Ramos (cell line): ENCODE results near the gene FAM120B.
"Not testable (repeated sequence)": the region's sequence is repeated elsewhere in the genome, so short reads cannot be mapped to it uniquely, and the experiment has no call there.

ENCODE experiments used
- in situ Hi-C: fragments of 300-500 bp; cut with MboI; formaldehyde crosslinking; loops from one replicate; pipeline ENCODE4 v1.14.3; 2022; ENCODE audit warnings: low sequenced_read_pairs; ENCODE audit not compliant: unreplicated experiment

The FAM120B gene

GRCh38 chr6:170372380-170373325 is 66.1 kb downstream of the FAM120B start:
- in situ Hi-C loops: no loop called here

GRCh38 chr6:170374571-170375444 is 68.2 kb downstream of the FAM120B start:
- in situ Hi-C loops: no loop called here

DNA sequence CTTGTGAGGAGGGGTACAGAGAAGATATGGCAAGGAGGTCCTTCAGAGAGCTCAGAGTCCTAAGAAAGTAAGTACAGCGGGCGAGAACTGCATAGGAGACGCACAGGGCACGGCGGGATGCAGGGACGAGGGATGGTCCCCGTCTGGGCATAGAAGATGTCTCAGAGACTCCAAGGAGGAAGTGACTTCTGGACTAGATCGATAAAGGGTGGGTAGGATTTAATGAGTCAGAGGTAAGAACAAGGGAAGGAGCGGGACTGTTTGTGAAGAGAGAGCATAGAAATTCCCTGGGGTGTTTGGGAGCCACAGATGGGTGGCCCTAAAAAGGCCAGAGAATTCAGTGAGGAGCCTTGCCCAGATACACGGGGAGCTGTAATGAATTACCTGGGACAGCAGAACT is 69.1 kb downstream of the FAM120B start:
- in situ Hi-C loops: no loop called here

GRCh38 chr6:170376386-170377043 is 70.0 kb downstream of the FAM120B start:
- in situ Hi-C loops: no loop called here

GRCh38 chr6:170378502-170378901 is 71.9 kb downstream of the FAM120B start:
- in situ Hi-C loops: no loop called here

DNA sequence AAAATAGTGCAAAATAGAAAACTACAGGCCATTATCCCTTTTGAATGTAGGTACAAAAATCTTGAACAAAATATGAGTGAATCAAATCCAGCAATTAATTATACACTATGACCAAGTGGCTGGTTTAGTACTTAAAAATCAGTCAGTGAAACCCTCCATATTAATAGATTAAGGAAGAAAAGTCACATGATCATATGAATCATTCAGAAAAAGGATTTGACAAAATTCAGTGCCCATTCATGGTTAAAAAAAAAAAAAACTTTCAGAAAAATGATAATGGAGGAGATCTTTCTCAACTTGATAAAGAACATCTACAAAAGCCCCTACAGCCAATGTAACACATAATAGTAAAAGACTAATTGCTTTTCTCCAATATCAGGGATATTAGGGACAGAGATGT is 75.0 kb downstream of the FAM120B start:
- in situ Hi-C loops: no loop called here

DNA sequence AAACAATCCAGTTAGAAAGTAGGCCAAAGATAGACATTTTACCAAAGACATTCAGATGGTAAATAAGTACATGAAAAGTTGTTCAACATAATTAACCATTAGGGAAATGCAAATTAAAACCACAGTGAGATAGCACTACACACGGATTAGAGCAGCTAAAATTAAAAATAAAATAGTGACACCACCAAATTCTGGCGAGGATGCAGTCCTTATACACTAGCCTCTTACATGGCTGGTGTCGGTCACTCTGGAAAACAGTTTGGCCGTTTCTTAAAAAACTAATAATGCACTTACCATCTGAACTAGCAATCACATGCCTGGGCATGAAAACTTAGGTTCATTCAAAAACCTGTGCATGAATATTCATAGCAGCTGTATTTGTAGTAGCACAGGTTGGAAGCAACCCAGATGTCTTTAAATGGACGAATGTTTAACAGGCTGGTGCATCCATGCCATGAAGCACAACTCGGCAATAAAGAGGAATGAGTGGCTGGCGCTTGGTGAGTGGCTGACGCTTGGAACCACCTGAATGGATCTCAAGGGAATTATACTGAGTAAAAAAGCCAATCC is 77.0 kb downstream of the FAM120B start:
- in situ Hi-C loops: no loop called here

GRCh38 chr6:170385506-170385905 is 78.9 kb downstream of the FAM120B start:
- in situ Hi-C loops: no loop called here

GRCh38 chr6:170388113-170388512 is 81.6 kb downstream of the FAM120B start:
- in situ Hi-C loops: no loop called here

GRCh38 chr6:170393033-170393432 is 86.5 kb downstream of the FAM120B start:
- in situ Hi-C loops: no loop called here

DNA sequence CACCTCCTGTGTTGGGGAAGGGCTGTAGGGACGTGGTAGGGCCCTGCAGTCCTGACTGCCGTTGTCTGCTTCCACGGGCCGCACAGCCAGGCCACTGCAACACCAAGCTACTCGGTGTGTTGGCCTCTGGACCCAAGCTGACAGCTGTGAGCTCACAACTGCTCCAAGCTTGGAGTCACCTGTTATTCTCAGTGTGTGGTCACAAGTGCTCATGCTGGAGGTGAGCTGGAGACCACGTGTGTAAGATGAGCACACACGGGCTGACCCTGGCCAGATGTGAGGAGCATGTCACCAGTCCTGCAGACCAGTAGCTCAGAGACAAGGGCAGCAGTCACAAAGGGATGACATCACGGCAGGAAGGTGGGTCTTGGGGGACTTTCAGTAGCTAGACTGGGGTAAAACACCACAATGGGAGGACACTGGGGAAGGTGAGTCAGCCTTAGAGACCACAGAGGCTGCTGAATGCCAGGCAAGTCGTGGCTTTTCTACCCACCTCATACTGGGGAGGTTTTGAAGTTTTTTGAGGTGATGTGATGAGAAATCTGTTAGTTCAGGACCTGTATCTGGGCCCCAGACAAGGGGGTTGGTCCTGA is 87.3 kb downstream of the FAM120B start:
- in situ Hi-C loops: no loop called here

- in situ Hi-C loops: no loop called here
Measured at GRCh38 chr6:170394980-170395379, 88.4 kb downstream of the FAM120B start.

GRCh38 chr6:170398743-170399369 is 92.3 kb downstream of the FAM120B start:
- in situ Hi-C loops: not testable (repeated sequence)

DNA sequence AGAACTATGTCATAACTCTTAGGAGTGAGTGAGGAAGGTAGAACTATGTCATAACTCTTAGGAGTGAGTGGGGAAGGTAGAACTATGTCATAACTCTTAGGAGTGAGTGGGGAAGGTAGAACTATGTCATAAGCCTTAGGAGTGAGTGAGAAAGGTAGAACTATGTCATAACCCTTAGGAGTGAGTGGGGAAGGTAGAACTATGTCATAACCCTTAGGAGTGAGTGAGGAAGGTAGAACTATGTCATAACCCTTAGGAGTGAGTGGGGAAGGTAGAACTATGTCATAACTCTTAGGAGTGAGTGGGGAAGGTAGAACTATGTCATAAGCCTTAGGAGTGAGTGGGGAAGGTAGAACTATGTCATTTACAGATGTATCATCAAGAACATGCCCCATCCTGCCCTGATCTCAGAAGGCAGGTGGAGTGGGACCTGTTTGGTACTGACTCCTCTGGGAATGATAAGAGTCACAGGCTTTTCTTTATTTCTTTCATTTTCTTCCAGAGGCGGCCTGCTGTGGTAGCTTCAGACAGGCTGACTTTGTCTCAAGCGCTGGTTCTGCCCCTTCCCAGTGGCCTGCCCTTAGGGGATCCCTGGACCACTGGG is 93.5 kb downstream of the FAM120B start:
- in situ Hi-C loops: not testable (repeated sequence)

DNA sequence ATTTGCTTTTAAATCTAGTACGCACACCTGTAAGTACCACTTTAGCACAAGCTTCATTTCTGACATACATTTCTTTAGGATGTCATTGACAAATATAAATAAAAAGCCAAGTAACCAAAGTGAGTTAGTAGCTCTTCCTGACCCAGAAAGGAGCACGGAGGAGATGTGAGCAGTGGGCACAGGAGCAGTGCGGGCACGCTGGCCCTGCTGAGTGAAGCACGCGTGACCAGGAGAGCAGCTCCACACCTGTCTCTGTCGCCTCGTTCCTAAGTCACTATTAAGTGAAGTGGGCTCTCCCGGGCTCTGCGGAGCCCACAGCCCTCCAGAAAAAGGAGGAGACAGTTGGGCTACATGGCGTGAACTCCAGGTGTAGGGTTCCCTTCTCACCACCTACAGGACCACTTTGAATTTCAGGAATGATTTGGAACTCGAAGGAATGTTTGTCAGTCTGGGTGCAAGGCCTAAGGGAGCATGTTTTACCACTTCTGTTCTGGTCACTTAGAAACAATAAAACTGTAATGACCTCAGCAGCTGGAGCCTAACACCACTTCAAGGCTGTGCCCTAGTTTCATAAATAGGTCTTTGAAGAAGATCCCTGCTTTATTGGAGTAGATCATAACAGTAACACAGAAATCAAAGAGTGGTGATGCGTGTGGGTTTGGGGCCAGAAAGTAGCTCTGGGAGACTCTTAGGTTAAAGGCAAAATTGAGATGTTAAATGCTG is 95.9 kb downstream of the FAM120B start:
- in situ Hi-C loops: no loop called here

DNA sequence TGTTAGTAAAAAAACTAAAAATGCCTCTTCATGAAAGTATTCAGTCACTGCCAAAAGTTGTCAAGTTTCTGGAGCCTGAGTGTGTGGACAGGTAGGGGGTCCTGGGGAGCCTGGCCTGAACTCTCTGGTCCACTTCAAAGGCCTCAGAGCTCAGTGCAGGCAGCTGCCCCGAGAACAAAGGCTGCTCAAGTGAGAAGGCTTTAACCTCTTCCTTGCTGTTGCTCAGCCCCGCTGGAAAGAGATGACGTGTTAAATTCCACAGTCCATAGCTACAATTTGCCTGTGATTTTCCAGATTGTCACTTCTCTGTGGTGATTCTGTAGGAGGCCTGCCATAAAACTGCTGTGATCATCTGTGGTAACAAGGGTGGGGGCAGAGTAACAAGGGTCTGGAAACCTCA is 96.9 kb downstream of the FAM120B start:
- in situ Hi-C loops: no loop called here

- in situ Hi-C loops: no loop called here
Measured at GRCh38 chr6:170404036-170404435, 97.5 kb downstream of the FAM120B start.

DNA sequence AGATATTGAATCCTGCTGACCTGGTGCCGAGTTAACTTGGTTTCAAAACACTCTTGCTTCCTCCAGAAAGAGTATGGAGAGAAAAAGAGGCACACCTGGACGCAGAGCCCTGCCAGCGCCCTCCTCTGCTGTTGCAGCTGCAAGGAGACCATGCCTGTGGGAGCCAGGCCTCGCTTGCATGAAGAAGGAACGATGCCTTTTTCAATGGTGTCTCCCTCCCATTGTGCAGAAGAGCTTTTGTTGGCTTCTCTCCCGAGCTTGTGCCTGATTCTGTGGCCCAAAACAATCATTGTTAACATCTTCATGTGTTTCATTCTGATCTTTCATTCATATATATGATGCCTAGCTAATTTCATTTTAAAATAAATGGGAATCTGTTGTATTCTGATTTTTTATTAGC is 98.1 kb downstream of the FAM120B start:
- in situ Hi-C loops: no loop called here
